GM21423 (cell line): ENCODE data around the gene TMCC2.

Source experiments
- ATAC-seq: cut with Tn5 transposase; IDR thresholded peaks from one replicate; pipeline ENCODE4 v1.9.1; 2021; ENCODE audit warnings: mild to moderate bottlenecking, moderate library complexity; ENCODE audit not compliant: unreplicated experiment

TMCC2 gene

GRCh38 chr1:205298191-205298994 is 70.6 kb downstream of the TMCC2 start:
- no peak for ATAC-seq

GRCh38 chr1:205300149-205300548 is 72.4 kb downstream of the TMCC2 start:
- ATAC-seq = no peak

GRCh38 chr1:205301205-205301821 is 73.6 kb downstream of the TMCC2 start:
- ATAC-seq = no peak

GRCh38 chr1:205301842-205302588 is 74.3 kb downstream of the TMCC2 start:
- ATAC-seq = no peak

- ATAC-seq = no peak
These were observed 75.6 kb downstream of the TMCC2 start for GRCh38 chr1:205303247-205303888.

- no peak for ATAC-seq
These were observed 76.4 kb downstream of the TMCC2 start for GRCh38 chr1:205304046-205304694.

- ATAC-seq = no peak
These were observed 76.9 kb downstream of the TMCC2 start for GRCh38 chr1:205304695-205305070.

GRCh38 chr1:205306929-205307566 is 79.3 kb downstream of the TMCC2 start:
- ATAC-seq = no peak

GRCh38 chr1:205309741-205310140 is 82.0 kb downstream of the TMCC2 start:
- no peak for ATAC-seq

- no peak for ATAC-seq
These were observed 83.4 kb downstream of the TMCC2 start for GRCh38 chr1:205310976-205311704.

GRCh38 chr1:205312866-205313562 is 85.3 kb downstream of the TMCC2 start:
- ATAC-seq = no peak

- ATAC-seq = no peak
These were observed 86.0 kb downstream of the TMCC2 start for GRCh38 chr1:205313563-205314308.

GRCh38 chr1:205315008-205315618 is 87.4 kb downstream of the TMCC2 start:
- no peak for ATAC-seq

GRCh38 chr1:205316161-205316566 is 88.4 kb downstream of the TMCC2 start:
- ATAC-seq = no peak

GRCh38 chr1:205317311-205317917 is 89.7 kb downstream of the TMCC2 start:
- no peak for ATAC-seq

GRCh38 chr1:205318231-205318991 is 90.7 kb downstream of the TMCC2 start:
- no peak for ATAC-seq
